ENCODE results near the gene PKP4.

The PKP4 gene

DNA sequence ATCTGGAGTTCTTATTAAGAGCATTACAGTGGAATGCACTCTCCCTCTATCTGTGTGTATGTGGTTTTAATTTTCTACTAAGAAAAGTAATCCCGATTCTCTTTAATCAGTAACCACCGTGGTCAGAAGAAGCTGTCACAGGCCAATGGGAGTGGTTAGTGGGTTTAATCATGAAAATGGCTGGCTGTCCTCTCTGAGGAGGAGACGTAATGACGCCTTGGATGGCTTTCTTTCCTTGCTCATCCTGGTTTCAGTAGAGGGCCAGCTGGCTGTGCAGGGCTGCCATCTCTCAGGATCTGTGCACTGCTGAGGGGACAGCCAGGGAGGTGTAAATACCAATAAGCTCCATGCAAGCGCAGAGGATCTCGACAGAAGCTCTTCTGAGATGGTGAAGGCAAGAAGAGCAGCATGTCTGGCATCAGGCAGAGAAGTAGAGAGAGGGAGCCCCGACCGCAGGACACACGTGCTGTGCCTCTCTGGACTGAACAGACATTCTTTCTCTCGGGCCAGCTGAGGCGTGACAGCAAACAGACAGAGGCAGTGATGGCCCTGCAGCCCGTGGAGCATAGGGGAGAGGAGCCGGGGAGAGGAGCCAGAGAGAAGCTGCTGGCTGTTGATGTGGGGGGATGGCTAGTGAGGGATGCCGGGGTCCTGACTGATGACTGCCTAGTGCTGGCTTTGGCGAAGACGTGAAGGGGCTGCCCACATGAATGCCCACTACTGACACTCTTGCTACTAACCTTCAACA, 273.3 kb downstream of the PKP4 start:
- Histone ChIP-seq H3K27ac (no peak overlapping the region), H3K9me3 (ENCODE audit: low read depth, low read length) (no peaks in the 10 kb centered on the region), H3K36me3 (ENCODE audit: insufficient read depth, low read length) (no peaks in the 10 kb centered on the region), H3K9ac (ENCODE audit: insufficient read length) (no peak overlapping the region), H3K4me3 (no peak overlapping the region)
- TF ChIP-seq POLR2AphosphoS5 (IDR thresholded peaks at IDR 0.05; ENCODE audit: borderline replicate concordance, low read depth, low read length) (no peak), EZH2 (IDR thresholded peaks at IDR 0.05) (no peak), FOXP2 (optimal IDR thresholded peaks at IDR 0.05; ENCODE audit: control extremely low read depth, extremely low read length, insufficient read depth) (no peak)
- no peak for DNase-seq (ENCODE audit: low read depth, low spot score)

DNA sequence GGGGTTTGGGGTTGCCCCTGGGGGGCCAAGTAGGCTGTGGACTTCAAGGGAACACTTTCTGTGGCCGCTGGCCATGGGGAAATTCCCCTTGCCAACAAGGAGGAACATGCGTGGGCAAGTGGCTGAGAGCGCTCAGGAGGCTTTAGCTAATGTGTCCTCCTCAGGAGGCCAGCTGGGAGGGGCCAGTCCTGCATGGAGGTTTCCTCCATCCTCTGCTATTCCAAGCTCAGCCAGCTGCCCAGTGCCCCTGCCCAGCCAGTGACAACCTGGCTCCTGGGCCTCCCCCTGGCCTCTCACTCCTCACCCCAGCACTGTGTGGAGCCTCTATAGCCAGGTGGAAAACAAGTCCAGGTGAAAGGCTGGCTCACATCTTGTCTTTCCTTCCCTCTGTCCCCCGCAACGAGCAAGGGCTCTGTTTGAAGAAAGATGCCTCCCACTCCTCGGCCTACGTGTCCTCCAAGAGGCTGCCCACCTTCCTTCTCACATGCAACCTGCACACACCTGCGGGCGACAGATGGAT, 273.9 kb downstream of the PKP4 start:
- no peak overlapping the region for H3K9ac ChIP-seq (ENCODE audit: insufficient read length)
- no peak for DNase-seq (ENCODE audit: low read depth, low spot score)
- no peak for TF ChIP-seq POLR2AphosphoS5 (IDR thresholded peaks at IDR 0.05; ENCODE audit: borderline replicate concordance, low read depth, low read length)
- TF ChIP-seq EZH2 (IDR thresholded peaks at IDR 0.05) = no peak
- no peak for TF ChIP-seq FOXP2 (optimal IDR thresholded peaks at IDR 0.05; ENCODE audit: control extremely low read depth, extremely low read length, insufficient read depth)
- H3K36me3 ChIP-seq (ENCODE audit: insufficient read depth, low read length) = no peaks in the 10 kb centered on the region
- no peaks in the 10 kb centered on the region for H3K9me3 ChIP-seq (ENCODE audit: low read depth, low read length)
- H3K27ac ChIP-seq = no peak overlapping the region
- no peak overlapping the region for H3K4me3 ChIP-seq

DNA sequence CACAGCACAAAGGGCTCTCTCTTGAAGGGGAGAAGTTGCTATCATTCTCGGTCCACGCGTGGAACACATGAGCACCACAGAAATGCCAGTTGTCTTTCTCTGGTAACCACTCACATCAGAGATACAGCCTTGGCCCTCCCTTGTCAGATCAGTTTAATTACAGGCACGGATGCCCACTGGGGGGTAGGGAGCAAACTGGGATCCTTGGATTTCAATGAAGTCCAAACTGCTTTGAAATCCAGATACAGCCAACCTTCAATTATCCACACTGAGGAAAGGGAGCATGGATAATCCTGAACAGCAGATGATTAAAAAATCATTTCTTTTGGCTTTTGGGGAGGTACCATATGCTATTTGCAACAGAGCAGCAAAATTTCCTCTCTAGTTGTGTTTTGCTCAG, 274.6 kb downstream of the PKP4 start:
- no peaks in the 10 kb centered on the region for H3K9me3 ChIP-seq (ENCODE audit: low read depth, low read length)
- no peak overlapping the region for H3K9ac ChIP-seq (ENCODE audit: insufficient read length)
- no peak overlapping the region for H3K4me3 ChIP-seq
- no peak for TF ChIP-seq FOXP2 (optimal IDR thresholded peaks at IDR 0.05; ENCODE audit: control extremely low read depth, extremely low read length, insufficient read depth)
- TF ChIP-seq EZH2 (IDR thresholded peaks at IDR 0.05) = no peak
- TF ChIP-seq POLR2AphosphoS5 (IDR thresholded peaks at IDR 0.05; ENCODE audit: borderline replicate concordance, low read depth, low read length) = no peak
- no peak overlapping the region for H3K27ac ChIP-seq
- no peaks in the 10 kb centered on the region for H3K36me3 ChIP-seq (ENCODE audit: insufficient read depth, low read length)
- DNase-seq (ENCODE audit: low read depth, low spot score) = no peak
